H9 (cell line): ENCODE data around the gene ARSI. TPM values are rescaled to one million over a fixed set of nuclear protein-coding genes. Genes with fewer than 3 reads are reported as not detected.

ENCODE experiments used
- DNase-seq: peaks from one replicate; pipeline ENCODE4 v3.0.0-alpha.2; 2017
- H2AFZ ChIP-seq: one replicate; pipeline ENCODE4 v1.6.1; 2013; ENCODE audit warnings: mild to moderate bottlenecking, low read length, control low read depth, moderate library complexity
- H2AK5ac ChIP-seq: 2 replicates; pipeline ENCODE4 v1.6.1; 2013; ENCODE audit warnings: low read length, control low read depth, mixed read lengths; ENCODE audit not compliant: insufficient read length
- H2BK120ac ChIP-seq: one replicate; pipeline ENCODE4 v1.6.1; 2013; ENCODE audit warnings: low read depth, mild to moderate bottlenecking, low read length, control low read depth, inconsistent platforms; ENCODE audit not compliant: poor library complexity, severe bottlenecking
- H2BK12ac ChIP-seq: 2 replicates; pipeline ENCODE4 v1.6.1; 2013; ENCODE audit warnings: low read length, control low read depth, mixed read lengths, low read depth; ENCODE audit not compliant: insufficient read length
- H2BK15ac ChIP-seq: 2 replicates; pipeline ENCODE4 v1.6.1; 2013; ENCODE audit warnings: low read depth, low read length, control low read depth
- H2BK20ac ChIP-seq: one replicate; pipeline ENCODE4 v1.6.1; 2013; ENCODE audit warnings: low read depth, mild to moderate bottlenecking, low read length, control low read depth, inconsistent platforms; ENCODE audit not compliant: poor library complexity, severe bottlenecking
- H2BK5ac ChIP-seq: 2 replicates; pipeline ENCODE4 v1.6.1; 2013; ENCODE audit warnings: low read length, control low read depth, mixed read lengths; ENCODE audit not compliant: insufficient read length
- H3K14ac ChIP-seq: 2 replicates; pipeline ENCODE4 v1.6.1; 2013; ENCODE audit warnings: low read length, control low read depth; ENCODE audit not compliant: insufficient read depth
- H3K18ac ChIP-seq: 2 replicates; pipeline ENCODE4 v1.6.1; 2013; ENCODE audit warnings: low read depth, mild to moderate bottlenecking, mixed read lengths, low read length, control low read depth; ENCODE audit not compliant: insufficient read length
- H3K23ac ChIP-seq: 2 replicates; pipeline ENCODE4 v1.6.1; 2013; ENCODE audit warnings: low read length, control low read depth, mixed read lengths, low read depth; ENCODE audit not compliant: insufficient read length
- H3K23me2 ChIP-seq: 2 replicates; pipeline ENCODE4 v1.6.1; 2013; ENCODE audit warnings: low read depth, mild to moderate bottlenecking, mixed read lengths, low read length, control low read depth; ENCODE audit not compliant: insufficient read length, poor library complexity, severe bottlenecking
- H3K27ac ChIP-seq: 2 replicates; pipeline ENCODE4 v1.5.1; 2013; ENCODE audit warnings: low read length, control low read depth, mixed read lengths, low read depth; ENCODE audit not compliant: insufficient read length
- H3K27me3 ChIP-seq: 2 replicates; pipeline ENCODE4 v1.6.1; 2013; ENCODE audit warnings: low read length, control low read depth, inconsistent platforms; ENCODE audit not compliant: insufficient read depth
- H3K4ac ChIP-seq: 2 replicates; pipeline ENCODE4 v1.6.1; 2013; ENCODE audit warnings: low read depth, mild to moderate bottlenecking, control low read depth, inconsistent platforms, low read length, moderate library complexity
- H3K4me1 ChIP-seq: 2 replicates; pipeline ENCODE4 v1.6.1; 2013; ENCODE audit warnings: low read length, control low read depth, inconsistent platforms; ENCODE audit not compliant: insufficient read depth
- H3K4me2 ChIP-seq: 2 replicates; pipeline ENCODE4 v1.6.1; 2013; ENCODE audit warnings: low read length, control low read depth, mixed read lengths; ENCODE audit not compliant: insufficient read length, insufficient read depth
- H3K56ac ChIP-seq: 2 replicates; pipeline ENCODE4 v1.6.1; 2013; ENCODE audit warnings: low read depth, mild to moderate bottlenecking, mixed read lengths, low read length, control low read depth; ENCODE audit not compliant: insufficient read length
- H3K79me1 ChIP-seq: 2 replicates; pipeline ENCODE4 v1.6.1; 2013; ENCODE audit warnings: low read depth, mild to moderate bottlenecking, moderate library complexity, low read length, control low read depth, inconsistent platforms; ENCODE audit not compliant: insufficient read depth, poor library complexity, severe bottlenecking
- H3K79me2 ChIP-seq: 2 replicates; pipeline ENCODE4 v1.6.1; 2013; ENCODE audit warnings: low read length, control low read depth, inconsistent platforms; ENCODE audit not compliant: insufficient read depth
- H3K9ac ChIP-seq: 2 replicates; pipeline ENCODE4 v1.6.1; 2013; ENCODE audit warnings: low read length, control low read depth, mixed read lengths; ENCODE audit not compliant: insufficient read length; ENCODE audit errors: extremely low read depth
- H3K9me3 ChIP-seq: one replicate; pipeline ENCODE4 v1.6.1; 2013; ENCODE audit warnings: low read depth, low read length, inconsistent platforms; ENCODE audit not compliant: control insufficient read depth
- H3T11ph ChIP-seq: one replicate; pipeline ENCODE4 v1.6.1; 2013; ENCODE audit warnings: mild to moderate bottlenecking, low read length, control low read depth, inconsistent platforms
- H4K20me1 ChIP-seq: one replicate; pipeline ENCODE4 v1.6.1; 2013; ENCODE audit not compliant: control insufficient read depth, insufficient read length, insufficient read depth
- H4K5ac ChIP-seq: 2 replicates; pipeline ENCODE4 v1.6.1; 2013; ENCODE audit warnings: low read depth, mild to moderate bottlenecking, mixed read lengths, low read length, control low read depth; ENCODE audit not compliant: insufficient read length
- H4K8ac ChIP-seq: replicated peaks from 2 replicates; pipeline ENCODE4 v1.6.1; 2013; ENCODE audit warnings: low read length, control low read depth, mixed read lengths, low read depth; ENCODE audit not compliant: insufficient read length
- H4K91ac ChIP-seq: 2 replicates; pipeline ENCODE4 v1.6.1; 2013; ENCODE audit warnings: low read depth, mild to moderate bottlenecking, moderate library complexity, mixed read lengths, low read length, control low read depth; ENCODE audit not compliant: insufficient read length
- H3K27ac Mint-ChIP-seq, 3 experiments: 2 replicates in 2 of 3; 3 replicates in 1 of 3; pipeline ENCODE4 v1.8.0; 2020 to 2021; ENCODE audit warnings: mixed read lengths in 3 of 3, mild to moderate bottlenecking in 1 of 3, moderate library complexity in 1 of 3
- H3K27me3 Mint-ChIP-seq: 2 replicates; pipeline ENCODE4 v1.8.0; 2021; ENCODE audit warnings: low read depth, mild to moderate bottlenecking, moderate library complexity, mixed read lengths
- H3K36me3 Mint-ChIP-seq, 3 experiments: 2 replicates in 2 of 3; 3 replicates in 1 of 3; pipeline ENCODE4 v1.8.0; 2020 to 2021; ENCODE audit warnings: low read depth in 3 of 3, mixed read lengths in 3 of 3; ENCODE audit not compliant: insufficient read depth in 1 of 3
- H3K4me1 Mint-ChIP-seq, 2 experiments: 2 replicates each; pipeline ENCODE4 v1.8.0; 2020; ENCODE audit warnings: mixed read lengths in 2 of 2
- H3K4me3 Mint-ChIP-seq, 2 experiments: 2 replicates in 1 of 2; 3 replicates in 1 of 2; pipeline ENCODE4 v1.8.0; 2020 to 2021; ENCODE audit warnings: mild to moderate bottlenecking in 2 of 2, mixed read lengths in 2 of 2, moderate library complexity in 1 of 2
- H3K9me3 Mint-ChIP-seq, 2 experiments: 2 replicates in 1 of 2; 3 replicates in 1 of 2; pipeline ENCODE4 v1.8.0; 2020; ENCODE audit warnings: mild to moderate bottlenecking in 2 of 2, mixed read lengths in 2 of 2, moderate library complexity in 1 of 2
- WGBS: extraction: QIAGEN DNeasy Blood & Tissue Kit; methylation state at CpG from one replicate; pipeline ENCODE4 v1.1.7; 2013; ENCODE audit warnings: missing lambda C conversion rate, low lambda C conversion rate, mixed read lengths; ENCODE audit not compliant: insufficient read length; ENCODE audit errors: extremely low coverage; 5-methylcytosine and 5-hydroxymethylcytosine counted together
- total RNA-seq: library from RNA; stranded (reverse); gene quantifications from 2 replicates; pipeline ENCODE4 v1.2.1, GENCODE V29; 2021
- TF ChIP-seq, protein P1 (sequence below): fragments of 200-600 bp; sonication (generic); conservative IDR thresholded peaks from 3 replicates; pipeline ENCODE4 v1.8.0; 2021; ENCODE audit warnings: antibody characterized with exemption, mild to moderate bottlenecking

ARSI gene
- total RNA-seq, 1 experiment from 2014 or later = 1.7 TPM

GRCh38 chr5:150264667-150265603, 37.8 kb downstream of the ARSI start:
- Histone ChIP-seq H3K79me2 (no peaks in the 10 kb centered on the region), H3K79me1 (no peaks in the 10 kb centered on the region), H3K23ac (no peak overlapping the region), H2BK20ac (no peak overlapping the region), H2BK15ac (no peak overlapping the region), H4K91ac (no peak overlapping the region), H3K56ac (no peak overlapping the region), H3K27me3 (no peaks in the 10 kb centered on the region), H3K27ac (no peak overlapping the region), H3K4me1 (no peaks in the 10 kb centered on the region), H3K14ac (no peak overlapping the region), H3K9me3 (no peaks in the 10 kb centered on the region), H3K23me2 (no peaks in the 10 kb centered on the region), H4K20me1 (no peaks in the 10 kb centered on the region), H2AFZ (no peak overlapping the region), H2BK5ac (no peak overlapping the region), H3K4ac (no peak overlapping the region), H2AK5ac (no peak overlapping the region), H3K18ac (no peak overlapping the region), H2BK12ac (no peak overlapping the region), H2BK120ac (no peak overlapping the region), H3K4me2 (no peak overlapping the region), H4K8ac (no peak overlapping the region), H3T11ph (no peak overlapping the region), H3K9ac (no peak overlapping the region), H4K5ac (no peak overlapping the region)
- H3K4me3 Mint-ChIP-seq = no peak overlapping the region
- H3K27ac Mint-ChIP-seq = peak overlapping the region in 1 of 3 experiments; percentile 44; a peak in 1 of 7 replicates
- TF ChIP-seq, protein P1, sequence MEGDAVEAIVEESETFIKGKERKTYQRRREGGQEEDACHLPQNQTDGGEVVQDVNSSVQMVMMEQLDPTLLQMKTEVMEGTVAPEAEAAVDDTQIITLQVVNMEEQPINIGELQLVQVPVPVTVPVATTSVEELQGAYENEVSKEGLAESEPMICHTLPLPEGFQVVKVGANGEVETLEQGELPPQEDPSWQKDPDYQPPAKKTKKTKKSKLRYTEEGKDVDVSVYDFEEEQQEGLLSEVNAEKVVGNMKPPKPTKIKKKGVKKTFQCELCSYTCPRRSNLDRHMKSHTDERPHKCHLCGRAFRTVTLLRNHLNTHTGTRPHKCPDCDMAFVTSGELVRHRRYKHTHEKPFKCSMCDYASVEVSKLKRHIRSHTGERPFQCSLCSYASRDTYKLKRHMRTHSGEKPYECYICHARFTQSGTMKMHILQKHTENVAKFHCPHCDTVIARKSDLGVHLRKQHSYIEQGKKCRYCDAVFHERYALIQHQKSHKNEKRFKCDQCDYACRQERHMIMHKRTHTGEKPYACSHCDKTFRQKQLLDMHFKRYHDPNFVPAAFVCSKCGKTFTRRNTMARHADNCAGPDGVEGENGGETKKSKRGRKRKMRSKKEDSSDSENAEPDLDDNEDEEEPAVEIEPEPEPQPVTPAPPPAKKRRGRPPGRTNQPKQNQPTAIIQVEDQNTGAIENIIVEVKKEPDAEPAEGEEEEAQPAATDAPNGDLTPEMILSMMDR = no peak
- H3K36me3 Mint-ChIP-seq = no peaks in the 10 kb centered on the region
- H3K4me1 Mint-ChIP-seq = peaks cover 13 to 20% of the 10 kb centered on the region in 2 experiments
- WGBS = no CpG with 5 or more reads among the region's 23 CpGs
- no peaks in the 10 kb centered on the region for H3K9me3 Mint-ChIP-seq
- DNase-seq = no peak
- peaks cover 9% of the 10 kb centered on the region for H3K27me3 Mint-ChIP-seq
